ENCODE results near the gene TIPARP.
A peak's percentile ranks its signal among the peaks of the same experiment; 100 is the strongest.

TIPARP gene

DNA sequence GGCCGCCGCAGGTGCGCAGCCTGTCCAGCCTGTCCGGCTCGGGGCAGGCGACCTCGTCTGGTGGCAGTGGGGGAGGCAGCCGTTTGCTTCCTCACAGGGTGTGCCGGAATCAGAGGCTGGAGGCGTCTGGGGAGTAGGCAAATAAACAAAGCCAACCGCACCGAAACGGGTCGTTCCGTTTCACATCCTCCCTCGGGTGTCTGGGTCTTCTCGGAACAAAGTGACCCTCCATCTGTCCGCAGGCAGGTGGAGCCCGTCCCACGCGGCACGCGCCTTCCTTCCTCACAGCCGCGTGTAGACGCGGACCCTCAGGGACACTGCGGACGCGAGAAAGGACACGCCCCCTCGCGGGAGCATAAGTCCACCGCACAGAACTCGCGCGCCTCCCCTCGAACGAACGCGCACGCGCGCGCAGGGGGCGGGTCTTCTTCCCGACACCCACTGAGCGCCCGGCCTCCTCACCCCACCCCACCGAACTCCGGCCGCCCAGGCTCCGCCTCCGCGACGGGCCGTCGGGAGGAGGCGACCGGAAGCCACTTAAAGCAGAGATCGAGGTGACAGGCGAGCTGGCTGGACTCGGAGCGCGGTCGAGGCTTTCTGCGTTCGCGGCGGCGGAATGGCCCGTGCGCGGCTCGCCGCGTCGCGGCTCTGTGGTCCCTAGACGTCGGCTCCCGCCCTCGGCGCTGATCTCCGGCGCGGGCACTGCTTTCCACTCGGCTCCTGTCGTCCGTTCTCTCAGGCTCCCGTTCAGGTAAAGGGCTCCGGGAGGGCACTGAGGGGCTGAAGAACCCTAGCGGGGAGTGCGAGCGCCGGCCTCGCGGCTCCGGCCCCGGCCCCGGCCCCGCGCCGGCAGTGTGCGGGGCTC lies at the start of gene TIPARP:
Gene TIPARP, plus strand, starts transcription at position 545 of the 865 bp plus-strand sequence. CDS start 3,108 bp downstream, outside the sequence.
- peak; percentile 98 for DNase-seq

DNA sequence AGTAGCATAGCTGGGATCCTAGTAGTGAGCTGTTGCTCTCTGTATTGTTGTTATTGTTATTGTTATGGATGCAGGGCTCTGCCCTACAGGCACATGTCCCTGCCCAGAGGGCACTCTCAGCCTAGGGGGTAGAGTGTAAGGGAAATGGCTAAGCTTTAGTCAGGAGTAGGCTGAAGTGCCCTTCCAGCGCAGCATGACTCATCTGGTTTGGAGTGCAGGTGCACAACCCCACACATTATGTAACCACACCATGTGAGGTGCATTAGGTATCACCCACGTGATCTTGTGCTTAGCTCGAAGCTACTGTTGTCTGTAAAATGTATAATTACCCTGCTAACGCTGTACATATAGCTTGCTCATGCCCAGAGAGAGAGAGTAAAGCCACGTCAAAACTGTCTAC lies 48.3 kb upstream of the TIPARP start:
- peak; percentile 21 for DNase-seq

DNA sequence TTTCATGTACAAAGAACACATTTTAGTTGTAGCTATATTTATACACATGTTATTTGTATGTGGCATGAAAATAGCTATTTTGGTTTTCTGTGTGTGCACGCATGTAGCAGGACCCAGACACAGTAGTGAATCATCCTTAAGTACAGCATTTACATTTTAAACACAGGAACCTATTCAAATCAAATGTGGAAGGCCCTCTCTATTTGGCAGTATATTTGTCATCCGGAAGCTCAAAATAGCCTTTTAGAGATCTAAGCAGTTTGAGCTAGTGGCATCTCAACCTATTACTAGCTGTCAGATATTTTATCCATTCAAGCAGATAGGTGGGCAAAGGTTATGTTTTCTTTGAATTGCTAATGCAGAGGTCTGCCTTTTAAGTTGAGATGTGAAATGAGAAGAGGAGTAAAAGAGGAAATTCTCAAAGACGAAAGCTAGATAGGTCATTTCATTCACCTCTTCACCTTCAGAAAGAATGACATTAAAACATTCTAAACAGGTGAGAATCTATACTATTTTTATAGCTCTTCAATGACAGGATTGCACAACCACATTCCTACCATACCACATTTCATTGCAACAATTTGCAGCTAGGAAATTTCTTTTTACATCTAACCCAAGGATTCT lies 46.3 kb upstream of the TIPARP start:
- no peak for DNase-seq

GRCh38 chr3:156628836-156629618 lies 45.4 kb upstream of the TIPARP start:
- no peak for DNase-seq

GRCh38 chr3:156630081-156630772 lies 44.2 kb upstream of the TIPARP start:
- no peak for DNase-seq

DNA sequence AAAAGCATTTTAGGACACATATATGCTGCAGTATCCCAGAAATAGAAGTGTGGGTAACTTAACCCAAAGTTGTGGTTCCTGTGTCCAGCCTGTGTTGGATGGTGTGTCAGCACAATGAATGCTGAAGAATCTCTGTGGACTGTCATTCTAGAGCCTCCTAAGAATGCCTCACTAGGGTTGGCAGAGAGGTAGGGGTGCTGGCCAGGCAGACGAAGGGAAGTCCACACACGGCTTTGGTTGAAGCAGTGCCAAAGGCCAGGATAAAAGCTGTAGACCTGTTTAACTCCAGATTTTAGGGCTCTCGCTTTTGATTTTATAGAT lies 43.7 kb upstream of the TIPARP start:
- DNase-seq, result no peak

DNA sequence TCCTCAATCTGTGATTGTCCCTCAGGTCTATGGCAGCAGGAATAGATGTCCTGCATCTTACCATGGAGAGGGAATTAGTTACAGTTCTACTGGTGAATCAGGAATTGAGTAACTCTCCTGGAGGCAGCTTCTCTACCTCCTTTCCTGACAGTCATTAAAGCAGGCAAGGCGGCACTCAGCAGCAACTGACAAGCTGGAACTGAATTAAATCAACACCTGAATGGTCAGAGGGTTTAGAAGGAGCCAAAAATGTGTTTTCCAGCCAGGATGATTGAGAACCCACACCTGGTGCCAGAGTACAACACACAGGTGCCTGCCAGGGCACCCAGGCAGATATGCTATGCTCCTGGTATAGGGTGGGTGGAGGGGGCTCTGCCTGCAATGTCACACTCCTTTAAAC lies 43.1 kb upstream of the TIPARP start:
- DNase-seq, result no peak

DNA sequence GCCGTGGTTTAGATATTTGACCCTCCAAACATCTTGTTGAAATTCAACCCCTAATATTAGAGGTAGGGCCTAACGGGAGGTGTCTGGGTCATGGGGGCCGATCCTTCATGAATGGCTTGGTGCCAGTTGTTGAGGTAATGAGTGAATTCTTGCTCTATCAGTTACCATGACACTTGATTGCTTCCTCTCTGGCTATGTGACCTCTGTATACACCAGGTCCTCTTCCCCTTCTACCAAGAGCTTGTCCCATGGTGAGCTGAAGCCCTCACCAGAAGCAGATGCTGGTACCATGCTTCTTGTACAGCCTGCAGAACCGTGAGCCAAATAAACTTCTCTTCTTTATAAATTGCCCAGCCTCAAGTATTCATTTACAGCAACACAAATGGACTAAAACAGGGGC lies 41.8 kb upstream of the TIPARP start:
- no peak for DNase-seq

DNA sequence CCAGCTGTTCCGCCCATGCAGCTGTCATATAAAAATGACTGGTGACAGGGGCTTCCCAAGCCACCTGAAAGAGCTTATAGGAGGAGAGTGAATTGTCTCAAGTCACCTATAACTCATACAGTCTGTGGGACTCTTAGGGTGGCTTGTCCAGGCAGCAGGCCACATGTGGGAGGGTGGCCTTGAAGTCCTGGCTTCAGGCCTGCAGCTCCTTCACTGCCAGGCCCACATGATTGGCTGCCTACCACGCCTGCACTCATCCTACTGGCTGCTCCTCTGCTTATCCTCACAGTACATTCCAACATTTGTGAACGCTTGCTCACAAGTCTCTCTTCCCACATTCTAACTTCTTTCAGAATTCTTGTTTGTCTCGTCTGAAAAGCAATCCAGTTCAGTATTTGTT lies 41.1 kb upstream of the TIPARP start:
- DNase-seq, result no peak

GRCh38 chr3:156635034-156635433 lies 39.4 kb upstream of the TIPARP start:
- DNase-seq, result no peak

DNA sequence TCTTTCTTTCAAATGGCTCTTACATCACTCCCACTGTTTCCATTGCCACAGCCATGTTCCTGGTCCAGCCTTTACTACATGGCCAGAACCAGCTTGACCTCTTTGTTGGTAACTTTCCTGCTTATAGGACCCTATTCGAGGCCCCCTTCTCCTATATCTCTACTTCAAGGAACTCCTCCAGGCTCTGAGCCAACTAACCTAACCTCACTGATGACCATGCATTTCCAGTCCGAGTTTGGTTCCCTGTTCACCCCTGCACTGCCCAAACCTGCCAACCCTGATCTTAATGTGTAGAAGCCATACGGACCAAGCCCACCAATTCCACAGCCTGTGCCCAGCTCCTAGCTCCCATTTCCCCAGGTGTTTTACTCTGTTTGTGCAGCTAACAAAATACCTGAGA lies 38.4 kb upstream of the TIPARP start:
- no peak for DNase-seq

DNA sequence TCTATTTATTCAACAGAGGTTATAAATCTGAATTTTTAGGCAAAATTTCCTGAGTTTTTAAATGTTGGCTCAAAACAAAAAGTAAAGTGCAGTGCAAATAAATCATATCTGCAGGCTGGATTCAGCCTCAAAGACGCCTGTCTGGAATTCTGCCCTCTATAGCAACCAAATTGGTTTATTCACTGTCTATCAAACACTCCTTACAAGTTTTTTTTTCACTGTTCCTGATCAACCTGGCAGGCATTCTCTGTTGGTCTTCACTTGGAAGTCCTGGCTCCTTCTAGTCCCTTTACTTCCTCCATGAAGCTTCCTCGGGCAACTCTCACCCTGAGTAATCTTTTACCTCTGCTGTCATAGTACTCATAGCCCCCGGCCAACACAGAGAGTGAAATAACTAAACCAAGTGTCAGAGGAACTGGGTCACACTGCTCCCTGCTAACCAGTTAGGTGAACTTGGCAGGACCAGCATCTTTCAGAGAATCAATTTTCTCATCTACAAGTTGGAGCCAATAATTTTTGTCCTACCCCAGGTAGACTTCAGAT lies 36.8 kb upstream of the TIPARP start:
- no peak for DNase-seq

DNA sequence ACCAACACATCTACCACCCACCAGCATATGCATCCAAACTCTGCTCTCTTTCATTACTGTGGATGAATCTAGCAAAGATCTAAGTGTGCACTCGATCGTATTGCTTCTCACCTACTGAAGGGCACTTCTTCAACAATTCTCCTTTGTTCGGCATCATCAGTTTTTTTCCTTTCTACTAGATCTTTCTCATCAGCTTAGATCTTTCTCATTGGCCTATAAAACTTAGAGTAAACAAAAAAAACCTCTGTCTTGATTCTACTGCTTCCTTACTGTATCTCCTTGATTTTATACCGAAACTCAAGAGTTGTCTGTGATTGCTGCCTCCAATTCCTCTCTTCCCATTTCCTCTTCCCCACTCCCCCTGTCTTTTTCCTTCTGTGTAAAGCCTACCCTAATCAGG lies 36.1 kb upstream of the TIPARP start:
- DNase-seq, result no peak

GRCh38 chr3:156639414-156640023 lies 34.9 kb upstream of the TIPARP start:
- no peak for DNase-seq

GRCh38 chr3:156641618-156641975 lies 32.8 kb upstream of the TIPARP start:
- DNase-seq, result no peak

DNA sequence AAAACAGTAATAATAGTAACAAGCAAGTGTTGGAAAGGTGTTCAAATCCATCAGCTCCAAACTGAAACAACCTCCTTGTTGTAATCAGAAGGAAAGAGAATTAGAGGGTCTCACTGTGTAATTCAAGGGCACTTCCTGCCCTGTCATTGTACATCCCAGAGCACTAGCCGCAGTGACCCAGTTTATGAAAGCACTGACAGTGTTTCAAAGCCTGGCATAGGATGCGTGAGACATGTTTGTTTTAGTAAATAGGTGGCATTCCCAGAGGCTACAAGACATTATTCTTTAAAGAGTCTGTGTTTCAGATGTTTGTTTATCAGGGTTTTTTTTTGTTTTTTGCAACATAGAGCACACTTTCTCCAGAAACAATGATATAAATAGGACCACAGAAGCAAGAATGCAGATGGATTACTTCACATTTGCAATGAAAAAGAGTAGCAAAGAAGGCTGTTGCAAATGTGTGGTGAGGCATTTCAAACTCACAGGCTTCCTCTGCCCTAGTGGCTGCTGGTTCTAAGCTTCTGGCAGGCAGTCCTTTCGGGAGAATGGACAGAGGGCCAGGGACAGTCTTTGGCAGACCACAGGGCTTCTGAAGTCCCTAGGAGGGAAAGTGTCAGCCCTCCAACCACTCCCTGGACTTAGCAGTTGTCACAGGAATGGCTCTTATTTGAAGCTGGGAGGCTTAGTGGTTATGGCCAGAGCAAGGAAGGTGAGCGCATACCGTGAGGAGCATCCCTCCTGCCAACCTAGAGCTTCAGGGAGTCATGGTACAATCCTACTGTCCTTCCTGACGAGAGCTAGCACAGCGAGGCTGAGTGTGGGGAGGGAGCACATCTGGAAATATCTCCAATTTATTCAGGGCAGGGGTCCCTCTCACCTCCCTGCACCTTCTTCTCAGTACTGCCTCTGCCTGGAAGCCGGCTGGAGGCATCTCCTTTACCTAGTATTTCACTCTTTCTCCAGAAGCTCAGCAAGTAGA lies 31.4 kb upstream of the TIPARP start:
- DNase-seq, result no peak

GRCh38 chr3:156643729-156644389 lies 30.5 kb upstream of the TIPARP start:
- peak; percentile 31 for DNase-seq

DNA sequence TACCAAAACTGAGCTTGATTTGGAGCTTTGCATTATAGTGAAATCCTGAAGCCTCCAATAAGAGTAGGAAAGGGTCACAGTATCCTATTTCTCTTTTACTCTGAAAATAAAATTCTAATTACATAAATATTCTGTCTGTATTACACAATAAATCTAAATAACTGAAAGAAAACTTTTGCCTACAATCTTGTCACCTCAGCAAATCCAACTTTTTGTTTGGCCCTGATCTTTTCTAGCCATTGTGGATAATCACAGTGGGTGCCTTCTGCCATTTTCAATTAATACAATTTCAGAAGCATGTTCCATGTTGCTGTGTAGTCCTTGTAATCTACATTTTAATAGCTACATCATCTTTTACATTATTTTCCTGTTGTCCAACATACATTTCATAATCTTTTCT lies 29.4 kb upstream of the TIPARP start:
- no peak for DNase-seq

- no peak for DNase-seq
Observed at GRCh38 chr3:156646958-156647357, 27.4 kb upstream of the TIPARP start.

GRCh38 chr3:156648086-156648485 lies 26.3 kb upstream of the TIPARP start:
- no peak for DNase-seq

- no peak for DNase-seq
Observed at GRCh38 chr3:156649681-156650080, 24.7 kb upstream of the TIPARP start.
